GM18858 (cell line): Measurements from ENCODE around the gene DDA1.
"Not testable (repeated sequence)": the region's sequence is repeated elsewhere in the genome, so short reads cannot be mapped to it uniquely, and the experiment has no call there.

Experiments used
- ATAC-seq: cut with Tn5 transposase; IDR thresholded peaks from one replicate; pipeline ENCODE4 v1.9.1; 2021; ENCODE audit not compliant: unreplicated experiment

Gene DDA1

GRCh38 chr19:17341386-17341785, 32.0 kb downstream of the DDA1 start:
- ATAC-seq, result no peak

- no peak for ATAC-seq
Measured at GRCh38 chr19:17341845-17342244, 32.5 kb downstream of the DDA1 start.

GRCh38 chr19:17346109-17346671, 36.8 kb downstream of the DDA1 start:
- ATAC-seq, result no peak

- no peak for ATAC-seq
Measured at GRCh38 chr19:17347361-17347760, 38.0 kb downstream of the DDA1 start.

- no peak for ATAC-seq
Measured at GRCh38 chr19:17347877-17348276, 38.5 kb downstream of the DDA1 start.

GRCh38 chr19:17348700-17349099, 39.3 kb downstream of the DDA1 start:
- no peak for ATAC-seq

- ATAC-seq, result no peak
Measured at GRCh38 chr19:17351815-17352435, 42.6 kb downstream of the DDA1 start.

GRCh38 chr19:17352608-17353280, 43.4 kb downstream of the DDA1 start:
- ATAC-seq, result no peak

- ATAC-seq, result no peak
Measured at GRCh38 chr19:17353386-17353785, 44.0 kb downstream of the DDA1 start.

- no peak for ATAC-seq
Measured at GRCh38 chr19:17357078-17357666, 47.8 kb downstream of the DDA1 start.

GRCh38 chr19:17357724-17358123, 48.4 kb downstream of the DDA1 start:
- no peak for ATAC-seq

- no peak for ATAC-seq
Measured at GRCh38 chr19:17358395-17358794, 49.0 kb downstream of the DDA1 start.

- no peak for ATAC-seq
Measured at GRCh38 chr19:17359905-17360800, 50.8 kb downstream of the DDA1 start.

- not testable (repeated sequence) for ATAC-seq
Measured at GRCh38 chr19:17363852-17364605, 54.7 kb downstream of the DDA1 start.

GRCh38 chr19:17365361-17365760, 56.0 kb downstream of the DDA1 start:
- ATAC-seq, result no peak

GRCh38 chr19:17370026-17370587, 60.7 kb downstream of the DDA1 start:
- peak; percentile 94 for ATAC-seq
